Measurements from ENCODE around the gene GCNT4. TPM values are rescaled to one million over a fixed set of nuclear protein-coding genes. Genes with fewer than 3 reads are reported as not detected.

Gene GCNT4
- total RNA-seq, 2 donors from 2014 or later: 0.20 to 0.41 TPM

DNA sequence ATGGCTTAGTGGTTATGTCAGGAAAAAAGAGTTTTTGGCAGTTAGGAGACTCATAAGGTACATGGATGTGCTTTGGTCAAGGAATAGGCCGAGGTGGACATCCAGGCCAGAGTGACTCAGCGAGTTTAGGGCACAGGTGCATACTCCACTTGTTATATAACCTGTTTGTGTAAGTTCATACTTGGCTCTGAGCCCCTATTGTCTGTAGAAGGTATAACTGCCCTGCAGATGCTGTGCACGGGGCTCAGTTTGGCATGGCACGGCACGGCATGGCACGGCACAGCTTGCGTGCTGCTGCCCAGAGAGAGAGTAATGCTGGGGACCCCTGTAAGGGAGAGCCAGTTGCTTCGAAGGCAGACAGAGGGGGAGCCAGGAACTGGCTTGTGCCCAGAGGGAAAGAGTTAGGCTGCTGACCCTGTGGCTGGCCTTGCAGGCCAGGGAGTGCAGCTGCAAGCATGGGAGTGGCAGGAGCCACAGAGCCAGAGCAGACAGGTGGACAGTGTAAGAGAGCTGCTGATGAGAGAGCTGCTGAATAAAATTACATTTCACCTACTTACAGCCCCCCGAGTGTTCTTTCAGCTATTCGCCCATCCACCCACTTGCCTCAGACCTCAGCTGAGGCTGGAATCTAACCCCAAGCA is 32.2 kb downstream of the GCNT4 start:
- Histone ChIP-seq H3K4me3 (no peak overlapping the region), H3K4me1 (no peaks in the 10 kb centered on the region), H3K36me3 (no peaks in the 10 kb centered on the region), H3K27me3 (no peaks in the 10 kb centered on the region), H3K9me3 (no peaks in the 10 kb centered on the region), H3K27ac (no peak overlapping the region)
- no peak for DNase-seq (ENCODE audit: low spot score)
- TF ChIP-seq, protein P1, sequence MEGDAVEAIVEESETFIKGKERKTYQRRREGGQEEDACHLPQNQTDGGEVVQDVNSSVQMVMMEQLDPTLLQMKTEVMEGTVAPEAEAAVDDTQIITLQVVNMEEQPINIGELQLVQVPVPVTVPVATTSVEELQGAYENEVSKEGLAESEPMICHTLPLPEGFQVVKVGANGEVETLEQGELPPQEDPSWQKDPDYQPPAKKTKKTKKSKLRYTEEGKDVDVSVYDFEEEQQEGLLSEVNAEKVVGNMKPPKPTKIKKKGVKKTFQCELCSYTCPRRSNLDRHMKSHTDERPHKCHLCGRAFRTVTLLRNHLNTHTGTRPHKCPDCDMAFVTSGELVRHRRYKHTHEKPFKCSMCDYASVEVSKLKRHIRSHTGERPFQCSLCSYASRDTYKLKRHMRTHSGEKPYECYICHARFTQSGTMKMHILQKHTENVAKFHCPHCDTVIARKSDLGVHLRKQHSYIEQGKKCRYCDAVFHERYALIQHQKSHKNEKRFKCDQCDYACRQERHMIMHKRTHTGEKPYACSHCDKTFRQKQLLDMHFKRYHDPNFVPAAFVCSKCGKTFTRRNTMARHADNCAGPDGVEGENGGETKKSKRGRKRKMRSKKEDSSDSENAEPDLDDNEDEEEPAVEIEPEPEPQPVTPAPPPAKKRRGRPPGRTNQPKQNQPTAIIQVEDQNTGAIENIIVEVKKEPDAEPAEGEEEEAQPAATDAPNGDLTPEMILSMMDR (IDR thresholded peaks at IDR 0.05): no peak

DNA sequence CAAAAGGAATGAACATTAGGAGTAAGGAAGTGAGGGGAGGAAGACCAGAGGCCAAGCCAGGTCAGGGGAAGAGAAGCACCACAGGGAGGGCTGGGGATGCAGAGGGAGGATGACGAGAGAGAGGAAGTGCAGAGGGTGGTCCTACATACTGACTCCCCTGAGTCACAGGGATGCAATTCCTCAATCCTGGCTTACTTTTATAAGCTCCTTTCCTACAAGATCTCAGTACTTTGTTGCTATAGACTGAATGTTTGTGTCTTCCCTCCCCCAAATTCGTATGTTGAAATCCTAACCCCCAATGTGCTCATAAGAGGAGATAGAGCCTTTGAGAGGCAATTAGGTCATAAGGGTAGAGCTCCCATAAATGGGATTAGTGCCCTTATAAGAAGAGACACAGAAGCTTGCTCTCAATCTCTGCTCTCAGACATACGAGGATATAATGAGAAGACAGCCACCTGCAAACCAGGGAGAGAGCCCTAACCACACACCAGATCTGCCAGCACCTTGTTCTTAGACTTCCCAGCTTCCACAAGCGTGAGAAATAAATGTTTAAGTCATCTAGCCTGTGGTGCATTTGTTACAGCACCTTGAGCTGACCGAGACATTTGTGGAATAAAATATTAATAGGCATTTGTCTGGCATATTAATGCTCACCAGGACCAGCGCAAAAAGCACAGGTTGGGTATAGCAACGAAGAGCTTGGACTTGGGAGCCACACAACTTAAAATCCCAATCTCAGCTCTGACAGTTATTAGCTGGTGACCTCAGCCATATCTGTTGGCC is 33.4 kb downstream of the GCNT4 start:
- Histone ChIP-seq H3K4me1 (no peaks in the 10 kb centered on the region), H3K4me3 (no peak overlapping the region), H3K27ac (no peak overlapping the region), H3K27me3 (no peaks in the 10 kb centered on the region), H3K36me3 (no peaks in the 10 kb centered on the region), H3K9me3 (peaks cover 0 to 6% of the 10 kb centered on the region in 2 donors)
- TF ChIP-seq, protein P1 (IDR thresholded peaks at IDR 0.05): no peak
- no peak for DNase-seq (ENCODE audit: low spot score)

DNA sequence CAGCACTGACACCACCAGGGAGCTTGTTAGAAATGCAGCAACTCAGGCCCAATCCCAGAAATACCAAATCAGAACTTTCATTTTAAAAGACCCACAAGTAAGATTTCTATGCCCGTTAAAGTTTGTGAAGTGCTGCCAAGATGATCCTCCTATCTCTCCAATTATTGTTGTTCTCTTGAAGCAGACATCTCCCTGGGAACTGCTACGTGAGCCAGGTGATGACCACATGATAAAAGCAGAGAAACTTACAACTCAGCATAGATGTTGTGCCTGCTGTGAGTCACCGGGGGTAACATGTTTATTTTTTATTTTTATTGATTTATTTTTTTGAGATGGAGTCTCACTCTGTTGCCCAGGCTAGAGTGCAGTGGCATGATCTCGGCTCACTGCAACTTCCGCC is 34.4 kb downstream of the GCNT4 start:
- Histone ChIP-seq H3K4me1 (no peaks in the 10 kb centered on the region), H3K9me3 (peaks cover 0 to 6% of the 10 kb centered on the region in 2 donors), H3K4me3 (no peak overlapping the region), H3K36me3 (no peaks in the 10 kb centered on the region), H3K27me3 (no peaks in the 10 kb centered on the region), H3K27ac (no peak overlapping the region)
- TF ChIP-seq, protein P1 (IDR thresholded peaks at IDR 0.05): no peak
- DNase-seq (ENCODE audit: low spot score): no peak

DNA sequence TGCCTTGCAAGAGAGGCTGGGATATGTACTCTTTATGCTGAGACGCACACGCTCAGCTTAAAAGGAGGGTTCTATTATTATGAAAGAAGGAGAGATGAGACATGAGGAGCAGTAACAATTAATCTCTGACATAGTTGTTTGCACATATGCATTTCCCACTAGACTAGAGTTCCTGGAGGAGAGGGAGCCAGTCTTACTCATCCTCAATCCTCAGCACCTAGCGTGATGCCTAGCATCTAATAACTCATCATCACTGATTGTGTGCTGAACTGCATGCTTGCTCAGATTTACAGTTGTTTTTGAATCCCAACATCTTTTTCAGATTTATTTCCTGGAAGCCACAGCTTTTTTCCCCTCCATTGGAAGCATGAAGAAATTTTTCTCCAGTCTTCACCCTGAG is 35.5 kb downstream of the GCNT4 start:
- Histone ChIP-seq H3K36me3 (no peaks in the 10 kb centered on the region), H3K27me3 (no peaks in the 10 kb centered on the region), H3K4me3 (no peak overlapping the region), H3K27ac (no peak overlapping the region), H3K9me3 (peaks cover 0 to 6% of the 10 kb centered on the region in 2 donors), H3K4me1 (no peaks in the 10 kb centered on the region)
- DNase-seq (ENCODE audit: low spot score): no peak
- TF ChIP-seq, protein P1 (IDR thresholded peaks at IDR 0.05): no peak

DNA sequence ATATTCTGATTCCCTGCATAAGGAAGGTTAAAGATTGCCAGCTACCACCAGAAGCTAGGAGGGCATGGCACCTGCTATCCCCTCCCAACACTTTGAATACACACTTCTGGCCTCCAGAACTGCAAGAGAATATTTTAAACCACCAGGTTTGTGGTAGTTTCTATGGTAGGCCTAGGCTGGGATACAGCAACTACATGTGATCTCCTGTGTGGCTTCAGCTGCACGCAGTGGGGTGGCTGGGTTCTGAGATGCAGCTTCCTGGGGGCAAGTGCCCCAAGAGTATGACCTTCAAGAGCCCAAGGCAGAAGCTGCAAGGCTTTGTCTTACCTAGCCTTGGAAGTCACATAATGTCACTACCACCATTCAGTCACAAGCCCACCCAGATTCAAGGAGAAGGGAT is 39.6 kb downstream of the GCNT4 start:
- Histone ChIP-seq H3K9me3 (peaks cover 0 to 6% of the 10 kb centered on the region in 2 donors), H3K27ac (no peak overlapping the region), H3K36me3 (no peaks in the 10 kb centered on the region), H3K4me1 (no peaks in the 10 kb centered on the region), H3K27me3 (no peaks in the 10 kb centered on the region), H3K4me3 (no peak overlapping the region)
- TF ChIP-seq, protein P1 (IDR thresholded peaks at IDR 0.05): no peak
- DNase-seq (ENCODE audit: low spot score): no peak

Measured in right atrium auricular region (tissue), 2 donors.